A673 (cell line): ENCODE data around the gene OSBPL1A. TPM values are rescaled to one million over a fixed set of nuclear protein-coding genes. Genes with fewer than 3 reads are reported as not detected.

Experiments
- BruUV-seq: library from RNA; stranded (reverse); fragments of 400-500 nt; replicated peaks from 2 replicates; lab custom pipeline; 2021; lab: Mats Ljungman, UMichigan
- CTCF ChIA-PET: fragments of 300-600 bp; sonication (Branson Sonifier 250); formaldehyde crosslinking; loops from one replicate; lab custom pipeline; 2022; ENCODE audit warnings: antibody characterized with exemption; lab: Charles Lee
- POLR2A ChIA-PET: fragments of 300-600 bp; sonication (Branson Sonifier 250); formaldehyde crosslinking; loops from one replicate; lab custom pipeline; 2022; ENCODE audit warnings: antibody characterized with exemption; ENCODE audit not compliant: low non-redundant PET; lab: Charles Lee
- DNase-seq: peaks from one replicate; pipeline ENCODE4 v3.0.0-alpha.2; 2015; ENCODE audit warnings: low spot score
- H3K27ac ChIP-seq: fragments of 200-600 bp; sonication (generic); 2 replicates; pipeline ENCODE4 v1.5.1; 2016; ENCODE audit warnings: mixed run types, low read depth, mild to moderate bottlenecking, mixed read lengths, antibody characterized with exemption, low read length; ENCODE audit not compliant: poor library complexity, severe bottlenecking
- H3K27me3 ChIP-seq: fragments of 200-600 bp; sonication (generic); replicated peaks from 2 replicates; pipeline ENCODE4 v1.6.1; 2017; ENCODE audit warnings: mixed run types, low read depth, mild to moderate bottlenecking, mixed read lengths, antibody characterized with exemption, low read length; ENCODE audit not compliant: insufficient read depth, poor library complexity
- H3K36me3 ChIP-seq: fragments of 200-600 bp; sonication (generic); 2 replicates; pipeline ENCODE4 v1.6.1; 2016; ENCODE audit warnings: mixed run types, mild to moderate bottlenecking, mixed read lengths, antibody characterized with exemption, low read length; ENCODE audit not compliant: insufficient read depth, poor library complexity, severe bottlenecking
- H3K4me1 ChIP-seq: fragments of 200-600 bp; sonication (generic); 2 replicates; pipeline ENCODE4 v1.6.1; 2017; ENCODE audit warnings: mixed run types, mild to moderate bottlenecking, mixed read lengths, antibody characterized with exemption, low read length; ENCODE audit not compliant: insufficient read depth, poor library complexity, severe bottlenecking
- H3K4me3 ChIP-seq: fragments of 200-600 bp; sonication (generic); 2 replicates; pipeline ENCODE4 v1.5.1; 2016; ENCODE audit warnings: low read depth, mixed run types, mild to moderate bottlenecking, mixed read lengths, low read length; ENCODE audit not compliant: poor library complexity, severe bottlenecking
- H3K9me3 ChIP-seq: fragments of 200-600 bp; sonication (generic); 2 replicates; pipeline ENCODE4 v1.6.1; 2016; ENCODE audit warnings: mixed run types, low read depth, mild to moderate bottlenecking, mixed read lengths, antibody characterized with exemption, low read length; ENCODE audit not compliant: poor library complexity, severe bottlenecking
- CTCF ChIP-seq: fragments of 300-800, 200-600 bp; sonication (generic); conservative IDR thresholded peaks from 2 replicates; pipeline ENCODE4 v1.5.1; 2017; ENCODE audit warnings: low read depth, mild to moderate bottlenecking, antibody characterized with exemption, low read length, moderate library complexity, mixed read lengths
- EZH2 ChIP-seq: fragments of 200-600 bp; sonication (generic); IDR thresholded peaks from 2 replicates; pipeline ENCODE4 v1.6.1; 2017; ENCODE audit warnings: borderline replicate concordance, low read depth, mild to moderate bottlenecking, mixed read lengths, antibody characterized with exemption, low read length; ENCODE audit not compliant: poor library complexity, severe bottlenecking
- intact Hi-C: fragments of 100-400 bp; cut with micrococcal nuclease; formaldehyde crosslinking; loops from one replicate; pipeline ENCODE4 v1.10.0; 2022; ENCODE audit not compliant: unreplicated experiment
- total RNA-seq: library from RNA; stranded (reverse); gene quantifications from 2 replicates; pipeline ENCODE4 v1.2.3, GENCODE V29; 2021

The OSBPL1A gene
- total RNA-seq, 1 experiment from 2014 or later, result 26.1 TPM

- peak; percentile 74 for DNase-seq
- Histone ChIP-seq H3K4me1 (no peaks in the 10 kb centered on the region), H3K9me3 (no peaks in the 10 kb centered on the region), H3K4me3 (no peak overlapping the region), H3K27ac (no peak overlapping the region), H3K36me3 (no peaks in the 10 kb centered on the region), H3K27me3 (no peaks in the 10 kb centered on the region)
- intact Hi-C loops, result loop anchor here (2.0 kb wide), 1 partner anchor 312 kb away; no protein-coding TSS in a partner anchor
- ChIA-PET POLR2A (no interaction called here), CTCF (interaction anchor here (0.5 to 1.8 kb wide), 10 partner anchors 8 to 312 kb away, joined by 3 to 18 read pairs (median 5); partner anchors contain the start of gene CABYR)
- TF ChIP-seq CTCF (peak; percentile 88), EZH2 (no peak)
- BruUV-seq, result no TSS peak
These were observed 220.8 kb downstream of the OSBPL1A start for GRCh38 chr18:24176727-24177416.

GRCh38 chr18:24173997-24174396, 223.6 kb downstream of the OSBPL1A start:
- POLR2A ChIA-PET, result no interaction called here
- no peak for DNase-seq
- TF ChIP-seq CTCF (no peak), EZH2 (no peak)
- Histone ChIP-seq H3K9me3 (no peaks in the 10 kb centered on the region), H3K4me1 (no peaks in the 10 kb centered on the region), H3K4me3 (no peak overlapping the region), H3K27ac (no peak overlapping the region), H3K36me3 (no peaks in the 10 kb centered on the region), H3K27me3 (no peaks in the 10 kb centered on the region)
- intact Hi-C loops, result no loop called here
- CTCF ChIA-PET, result no interaction called here
- BruUV-seq, result no TSS peak

GRCh38 chr18:24170360-24170759, 227.3 kb downstream of the OSBPL1A start:
- H3K36me3 ChIP-seq, result no peaks in the 10 kb centered on the region
- ChIA-PET CTCF (no interaction called here), POLR2A (no interaction called here)
- no TSS peak for BruUV-seq
- H3K4me3 ChIP-seq, result no peak overlapping the region
- no peak overlapping the region for H3K27ac ChIP-seq
- no peaks in the 10 kb centered on the region for H3K27me3 ChIP-seq
- H3K9me3 ChIP-seq, result no peaks in the 10 kb centered on the region
- intact Hi-C loops, result no loop called here
- DNase-seq, result no peak
- TF ChIP-seq EZH2 (no peak), CTCF (no peak)
- no peaks in the 10 kb centered on the region for H3K4me1 ChIP-seq
